Mesothelial cell of epicardium (in vitro differentiated cells): Measurements from ENCODE around the gene CRACR2A. TPM values are rescaled to one million over a fixed set of nuclear protein-coding genes. Genes with fewer than 3 reads are reported as not detected.

Source experiments
- DNase-seq, 2 experiments: peaks; one replicate each; pipeline ENCODE4 v3.0.0; 2021; ENCODE audit warnings: low spot score in 2 of 2; ENCODE audit not compliant: unreplicated experiment in 2 of 2
- H3K27ac Mint-ChIP-seq: 2 replicates; pipeline ENCODE4 v1.8.0; 2021; ENCODE audit warnings: mixed read lengths
- H3K27me3 Mint-ChIP-seq: 2 replicates; pipeline ENCODE4 v1.8.0; 2021; ENCODE audit warnings: low read depth, mixed read lengths
- H3K36me3 Mint-ChIP-seq: 2 replicates; pipeline ENCODE4 v1.8.0; 2021; ENCODE audit warnings: mixed read lengths
- H3K4me1 Mint-ChIP-seq: 2 replicates; pipeline ENCODE4 v1.8.0; 2021; ENCODE audit warnings: mixed read lengths
- H3K4me3 Mint-ChIP-seq: 2 replicates; pipeline ENCODE4 v1.8.0; 2021; ENCODE audit warnings: mild to moderate bottlenecking, moderate library complexity, mixed read lengths
- H3K9me3 Mint-ChIP-seq: 2 replicates; pipeline ENCODE4 v1.8.0; 2021; ENCODE audit warnings: mixed read lengths
- total RNA-seq: library from RNA; stranded (reverse); gene quantifications from 3 replicates; pipeline ENCODE4 v1.2.1, GENCODE V29; 2021
- TF ChIP-seq, protein P1 (sequence below): fragments of 200-600 bp; sonication (generic); IDR thresholded peaks from one replicate; pipeline ENCODE4 v1.5.0; 2021; ENCODE audit warnings: antibody characterized with exemption; ENCODE audit not compliant: unreplicated experiment

The CRACR2A gene
- total RNA-seq, 1 donor from 2014 or later = 1.0 TPM

DNA sequence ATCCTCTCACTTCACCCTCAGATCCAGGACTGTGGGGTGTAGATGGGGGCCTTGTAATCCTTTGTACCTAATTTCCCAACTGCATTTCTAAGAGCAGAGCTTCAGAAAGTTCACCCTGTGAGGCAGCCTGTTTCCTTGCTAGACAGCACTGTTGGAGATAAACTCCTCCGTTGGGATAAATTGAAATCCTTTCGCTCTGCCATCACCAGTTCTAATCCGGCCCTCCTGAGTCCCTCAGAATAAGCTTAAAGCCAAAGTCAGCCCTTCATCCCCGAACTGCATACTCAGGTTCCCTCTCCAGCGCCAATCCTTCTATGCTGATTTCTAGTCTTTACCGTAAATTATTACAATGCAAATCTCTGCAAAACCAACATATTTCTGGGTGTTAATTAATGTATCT lies 147.2 kb downstream of the CRACR2A start:
- H3K4me1 Mint-ChIP-seq = peaks cover 16% of the 10 kb centered on the region
- DNase-seq = no peak
- H3K27ac Mint-ChIP-seq = no peak overlapping the region
- TF ChIP-seq, protein P1, sequence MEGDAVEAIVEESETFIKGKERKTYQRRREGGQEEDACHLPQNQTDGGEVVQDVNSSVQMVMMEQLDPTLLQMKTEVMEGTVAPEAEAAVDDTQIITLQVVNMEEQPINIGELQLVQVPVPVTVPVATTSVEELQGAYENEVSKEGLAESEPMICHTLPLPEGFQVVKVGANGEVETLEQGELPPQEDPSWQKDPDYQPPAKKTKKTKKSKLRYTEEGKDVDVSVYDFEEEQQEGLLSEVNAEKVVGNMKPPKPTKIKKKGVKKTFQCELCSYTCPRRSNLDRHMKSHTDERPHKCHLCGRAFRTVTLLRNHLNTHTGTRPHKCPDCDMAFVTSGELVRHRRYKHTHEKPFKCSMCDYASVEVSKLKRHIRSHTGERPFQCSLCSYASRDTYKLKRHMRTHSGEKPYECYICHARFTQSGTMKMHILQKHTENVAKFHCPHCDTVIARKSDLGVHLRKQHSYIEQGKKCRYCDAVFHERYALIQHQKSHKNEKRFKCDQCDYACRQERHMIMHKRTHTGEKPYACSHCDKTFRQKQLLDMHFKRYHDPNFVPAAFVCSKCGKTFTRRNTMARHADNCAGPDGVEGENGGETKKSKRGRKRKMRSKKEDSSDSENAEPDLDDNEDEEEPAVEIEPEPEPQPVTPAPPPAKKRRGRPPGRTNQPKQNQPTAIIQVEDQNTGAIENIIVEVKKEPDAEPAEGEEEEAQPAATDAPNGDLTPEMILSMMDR = no peak
- H3K36me3 Mint-ChIP-seq = no peaks in the 10 kb centered on the region
- H3K4me3 Mint-ChIP-seq = no peak overlapping the region
- peaks cover 10% of the 10 kb centered on the region for H3K9me3 Mint-ChIP-seq
- peaks cover 55% of the 10 kb centered on the region for H3K27me3 Mint-ChIP-seq

DNA sequence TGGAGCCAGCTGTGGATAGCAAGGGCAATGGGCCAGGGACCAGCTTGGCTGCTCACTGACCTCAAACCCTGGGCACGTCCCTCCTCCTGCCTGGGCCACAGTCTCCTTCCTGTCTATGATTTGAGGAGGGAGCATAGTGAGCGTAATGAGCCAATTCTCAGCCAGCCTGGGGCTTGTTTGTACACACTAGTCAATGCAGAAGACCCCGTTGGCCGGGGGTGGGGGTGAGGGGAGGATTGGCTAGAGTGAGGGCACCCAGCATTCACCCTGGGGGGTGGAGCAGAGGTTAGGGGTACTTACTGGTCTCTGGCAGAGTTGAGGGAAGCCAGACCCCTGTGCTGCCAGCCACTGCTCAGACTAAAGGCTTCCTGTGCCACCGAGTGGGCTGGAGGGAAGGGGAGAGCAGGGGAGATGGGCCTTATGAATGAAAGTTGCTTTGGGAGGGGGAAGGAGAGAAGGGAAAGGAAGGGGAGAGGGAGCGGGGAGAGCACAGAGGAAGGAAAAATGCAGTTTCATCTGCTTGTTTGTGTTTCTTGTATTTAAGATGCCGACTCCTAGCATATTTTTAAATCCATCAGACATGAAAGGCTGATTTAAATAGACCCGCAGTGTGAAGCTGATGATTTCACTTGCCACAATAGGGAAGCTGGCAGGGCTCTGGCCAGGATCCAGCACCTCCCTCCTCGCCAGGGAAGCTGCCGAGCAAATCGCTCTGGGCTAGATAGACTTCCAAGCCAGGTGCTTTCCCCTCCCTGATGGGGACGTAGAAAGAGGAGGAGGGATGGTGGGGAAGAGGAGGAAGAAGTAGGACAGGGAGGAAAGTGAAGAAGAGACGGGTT lies 147.9 kb downstream of the CRACR2A start:
- no peaks in the 10 kb centered on the region for H3K36me3 Mint-ChIP-seq
- TF ChIP-seq, protein P1 = no peak
- H3K4me1 Mint-ChIP-seq = peaks cover 16% of the 10 kb centered on the region
- H3K27me3 Mint-ChIP-seq = peaks cover 59% of the 10 kb centered on the region
- DNase-seq = peak in 1 of 2 experiments; percentile 46
- H3K27ac Mint-ChIP-seq = no peak overlapping the region
- H3K9me3 Mint-ChIP-seq = peaks cover 10% of the 10 kb centered on the region
- no peak overlapping the region for H3K4me3 Mint-ChIP-seq

DNA sequence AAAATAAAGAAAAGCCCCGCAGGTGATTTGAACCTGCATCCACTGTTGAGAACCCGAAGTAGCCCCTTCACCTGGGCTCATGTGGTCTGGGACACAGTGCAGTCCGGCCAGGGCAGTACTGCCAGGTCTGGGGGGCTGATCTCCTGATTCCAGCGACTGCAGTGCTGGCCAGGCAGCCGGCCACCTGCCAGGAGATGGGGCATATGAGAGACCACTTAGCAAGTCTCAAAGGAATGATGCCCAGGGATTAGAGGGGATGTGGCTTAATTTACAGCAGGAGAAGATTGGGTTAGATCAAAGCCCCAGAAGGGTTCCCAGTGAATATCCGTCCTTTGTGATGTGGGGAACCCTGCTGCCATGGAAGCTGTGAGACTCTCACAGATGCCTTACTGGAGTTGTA lies 148.6 kb downstream of the CRACR2A start:
- H3K27ac Mint-ChIP-seq = no peak overlapping the region
- no peak overlapping the region for H3K4me3 Mint-ChIP-seq

DNA sequence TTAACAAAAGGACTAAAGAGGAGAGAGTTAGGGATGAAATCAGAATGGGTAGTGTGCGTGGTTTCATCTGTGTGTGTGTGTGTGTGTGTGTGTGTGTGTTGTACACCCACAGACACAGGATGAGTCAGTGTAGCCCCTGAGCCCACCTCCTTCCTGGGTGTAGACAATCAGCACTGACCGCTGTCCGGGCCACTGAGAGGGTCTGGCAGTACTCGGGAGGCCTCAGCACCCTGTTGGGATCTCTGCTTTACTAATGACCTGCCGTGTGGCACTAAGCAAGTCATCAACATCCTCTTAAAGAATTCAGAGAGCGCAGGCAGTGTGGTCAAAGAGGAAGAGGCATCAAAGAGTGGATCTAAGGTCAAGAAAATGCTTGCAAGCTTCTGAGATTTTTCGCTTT lies 149.3 kb downstream of the CRACR2A start:
- DNase-seq = no peak
- no peaks in the 10 kb centered on the region for H3K9me3 Mint-ChIP-seq
- H3K4me1 Mint-ChIP-seq = peaks cover 16% of the 10 kb centered on the region
- peaks cover 65% of the 10 kb centered on the region for H3K27me3 Mint-ChIP-seq
- no peak overlapping the region for H3K27ac Mint-ChIP-seq
- H3K36me3 Mint-ChIP-seq = no peaks in the 10 kb centered on the region
- no peak overlapping the region for H3K4me3 Mint-ChIP-seq
- TF ChIP-seq, protein P1 = no peak

More for the DNA sequence above, 148.6 kb downstream of the CRACR2A start:
- Mint-ChIP-seq H3K36me3 (no peaks in the 10 kb centered on the region), H3K9me3 (peaks cover 4% of the 10 kb centered on the region), H3K27me3 (peaks cover 61% of the 10 kb centered on the region), H3K4me1 (peaks cover 16% of the 10 kb centered on the region)
- DNase-seq = no peak
- TF ChIP-seq, protein P1 = no peak

DNA sequence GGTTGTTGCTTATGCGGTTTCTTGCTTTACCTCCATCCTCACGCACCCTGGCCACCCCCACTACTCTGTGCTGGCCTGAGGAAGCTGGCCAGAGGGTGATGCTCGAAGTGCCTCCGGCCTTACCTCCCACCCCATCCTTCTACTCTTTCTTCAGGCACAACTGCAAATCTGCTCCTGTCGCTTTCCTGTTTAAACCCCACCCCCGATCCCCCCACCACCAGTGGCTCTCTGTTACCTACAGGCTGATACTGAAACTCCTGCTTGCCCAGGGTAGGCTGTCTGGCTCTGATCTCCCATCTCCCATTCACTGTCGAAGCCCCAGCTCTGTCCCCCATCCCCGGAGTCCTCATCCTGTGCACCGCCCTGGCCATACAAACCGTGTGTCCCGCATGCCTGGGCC lies 150.4 kb downstream of the CRACR2A start:
- Mint-ChIP-seq H3K27me3 (peaks cover 69% of the 10 kb centered on the region), H3K9me3 (no peaks in the 10 kb centered on the region), H3K4me3 (no peak overlapping the region), H3K4me1 (peaks cover 16% of the 10 kb centered on the region), H3K36me3 (no peaks in the 10 kb centered on the region), H3K27ac (no peak overlapping the region)
- TF ChIP-seq, protein P1 = no peak
- no peak for DNase-seq
